ENCODE results near the gene ITGBL1.

The ITGBL1 gene

GRCh38 chr13:101661839-101662238 lies 209.4 kb downstream of the ITGBL1 start:
- no peak for DNase-seq (ENCODE audit: low spot score)
- TF ChIP-seq, protein P1, sequence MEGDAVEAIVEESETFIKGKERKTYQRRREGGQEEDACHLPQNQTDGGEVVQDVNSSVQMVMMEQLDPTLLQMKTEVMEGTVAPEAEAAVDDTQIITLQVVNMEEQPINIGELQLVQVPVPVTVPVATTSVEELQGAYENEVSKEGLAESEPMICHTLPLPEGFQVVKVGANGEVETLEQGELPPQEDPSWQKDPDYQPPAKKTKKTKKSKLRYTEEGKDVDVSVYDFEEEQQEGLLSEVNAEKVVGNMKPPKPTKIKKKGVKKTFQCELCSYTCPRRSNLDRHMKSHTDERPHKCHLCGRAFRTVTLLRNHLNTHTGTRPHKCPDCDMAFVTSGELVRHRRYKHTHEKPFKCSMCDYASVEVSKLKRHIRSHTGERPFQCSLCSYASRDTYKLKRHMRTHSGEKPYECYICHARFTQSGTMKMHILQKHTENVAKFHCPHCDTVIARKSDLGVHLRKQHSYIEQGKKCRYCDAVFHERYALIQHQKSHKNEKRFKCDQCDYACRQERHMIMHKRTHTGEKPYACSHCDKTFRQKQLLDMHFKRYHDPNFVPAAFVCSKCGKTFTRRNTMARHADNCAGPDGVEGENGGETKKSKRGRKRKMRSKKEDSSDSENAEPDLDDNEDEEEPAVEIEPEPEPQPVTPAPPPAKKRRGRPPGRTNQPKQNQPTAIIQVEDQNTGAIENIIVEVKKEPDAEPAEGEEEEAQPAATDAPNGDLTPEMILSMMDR (IDR thresholded peaks at IDR 0.05; ENCODE audit: extremely low read depth, missing control alignments) = no peak

- no peak for DNase-seq (ENCODE audit: low spot score)
- TF ChIP-seq, protein P1 (IDR thresholded peaks at IDR 0.05; ENCODE audit: extremely low read depth, missing control alignments) = no peak
Observed at GRCh38 chr13:101673360-101674105, 221.1 kb downstream of the ITGBL1 start.

DNA sequence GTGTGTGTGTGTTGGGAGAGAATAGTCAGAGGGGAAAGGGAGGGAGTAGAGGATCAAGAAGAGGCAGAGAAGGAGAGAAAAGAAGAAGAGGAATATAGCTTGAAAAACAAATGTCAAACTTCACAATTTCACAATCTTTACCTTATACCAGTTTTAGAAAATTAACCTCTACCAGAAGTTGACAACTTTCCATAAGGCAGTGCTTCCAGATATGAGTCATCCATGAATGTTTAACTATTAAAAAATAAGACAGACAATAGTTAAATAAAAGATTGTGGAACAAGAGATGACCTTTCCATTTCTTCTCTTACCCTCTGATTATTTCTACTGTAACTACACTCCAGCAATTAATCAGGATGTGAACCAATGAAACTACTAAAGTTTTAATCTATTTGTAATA lies 229.4 kb downstream of the ITGBL1 start:
- DNase-seq (ENCODE audit: low spot score) = no peak
- TF ChIP-seq, protein P1 (IDR thresholded peaks at IDR 0.05; ENCODE audit: extremely low read depth, missing control alignments) = no peak

GRCh38 chr13:101686003-101686402 lies 233.5 kb downstream of the ITGBL1 start:
- TF ChIP-seq, protein P1 (IDR thresholded peaks at IDR 0.05; ENCODE audit: extremely low read depth, missing control alignments) = no peak
- no peak for DNase-seq (ENCODE audit: low spot score)

GRCh38 chr13:101690871-101691270 lies 238.4 kb downstream of the ITGBL1 start:
- TF ChIP-seq, protein P1 (IDR thresholded peaks at IDR 0.05; ENCODE audit: extremely low read depth, missing control alignments) = no peak
- no peak for DNase-seq (ENCODE audit: low spot score)

DNA sequence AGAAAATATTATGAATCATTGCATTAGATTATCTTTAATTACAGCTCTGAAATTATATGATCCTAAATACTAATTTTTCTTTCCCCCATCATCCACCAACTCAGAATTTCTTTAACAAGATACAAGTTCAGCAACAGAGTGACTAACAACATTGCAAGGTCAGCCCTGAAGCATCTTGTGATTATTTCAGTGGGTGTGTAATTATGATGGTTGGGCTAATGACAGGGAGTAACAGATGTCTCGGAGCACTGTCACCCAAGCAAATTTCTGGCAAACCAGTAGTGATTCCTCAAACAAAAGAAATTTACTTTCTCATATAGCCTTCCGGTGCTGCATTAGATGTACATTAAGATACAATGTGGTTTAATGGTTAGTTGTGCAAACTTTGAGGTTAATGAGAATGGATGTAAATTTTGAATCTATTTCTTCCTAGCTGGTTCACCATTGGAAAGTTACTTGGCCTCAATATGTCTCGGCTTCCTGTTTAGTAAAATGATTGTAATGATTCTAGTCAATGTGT lies 238.9 kb downstream of the ITGBL1 start:
- TF ChIP-seq, protein P1 (IDR thresholded peaks at IDR 0.05; ENCODE audit: extremely low read depth, missing control alignments) = no peak
- no peak for DNase-seq (ENCODE audit: low spot score)

- TF ChIP-seq, protein P1 (IDR thresholded peaks at IDR 0.05; ENCODE audit: extremely low read depth, missing control alignments) = no peak
- DNase-seq (ENCODE audit: low spot score) = no peak
Observed at GRCh38 chr13:101695870-101696516, 243.5 kb downstream of the ITGBL1 start.

Measured in GM20000 (cell line).